HG02588 (cell line): ENCODE measurements around the gene ESRP2.

Source experiments
- ATAC-seq: cut with Tn5 transposase; IDR thresholded peaks from one replicate; pipeline ENCODE4 v1.9.1; 2021; ENCODE audit warnings: mild to moderate bottlenecking, moderate library complexity; ENCODE audit not compliant: unreplicated experiment

The ESRP2 gene

DNA sequence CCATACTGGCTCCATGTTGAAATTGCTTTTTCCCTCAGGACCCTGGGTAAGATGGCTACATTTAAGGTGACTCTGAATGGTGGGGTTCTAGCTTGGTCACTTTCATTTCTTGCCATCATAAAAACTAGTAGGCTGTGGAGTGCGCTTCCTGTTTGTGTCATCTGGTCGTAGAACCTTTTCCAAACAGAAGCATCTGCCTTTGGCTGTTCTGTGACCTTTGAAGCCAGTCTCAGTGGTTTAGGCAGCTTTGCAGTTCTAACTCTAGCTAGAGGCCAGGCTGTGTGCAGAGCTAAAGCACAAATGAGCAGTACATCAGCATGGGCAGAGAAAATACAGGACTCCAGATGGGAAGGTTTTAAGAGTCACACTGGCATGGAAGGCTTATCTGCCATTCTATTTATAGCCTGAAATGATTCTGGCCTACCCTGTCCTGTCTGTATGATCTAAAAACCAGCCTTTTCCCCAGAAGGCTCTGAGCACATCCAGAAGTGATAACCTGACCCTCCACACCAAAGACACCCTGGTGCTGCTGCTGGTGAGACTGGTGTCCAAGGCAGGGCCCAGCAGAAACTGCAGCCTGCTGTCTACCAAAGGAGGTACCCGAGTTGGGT lies 8.6 kb downstream of the ESRP2 start:
- no peak for ATAC-seq

DNA sequence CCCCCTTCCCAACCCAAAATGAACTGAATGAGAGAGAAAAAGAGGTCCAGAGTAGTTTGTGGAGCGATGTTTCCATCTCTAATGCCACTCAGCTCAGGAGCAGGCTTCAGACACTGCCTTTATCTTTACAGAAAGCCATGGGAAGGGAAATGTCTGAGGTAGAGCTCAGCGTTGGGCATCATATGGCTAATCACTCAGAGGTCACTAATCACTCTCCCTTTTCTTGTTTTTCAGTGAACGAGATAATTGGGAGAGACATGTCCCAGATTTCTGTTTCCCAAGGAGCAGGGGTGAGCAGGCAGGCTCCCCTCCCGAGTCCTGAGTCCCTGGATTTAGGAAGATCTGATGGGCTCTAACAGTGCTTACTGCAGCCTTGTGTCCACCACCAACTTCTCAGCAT lies 9.8 kb downstream of the ESRP2 start:
- ATAC-seq: no peak

- ATAC-seq: no peak
These were observed 12.9 kb downstream of the ESRP2 start for GRCh38 chr16:68223072-68223471.

GRCh38 chr16:68219725-68220351 lies 16.1 kb downstream of the ESRP2 start:
- ATAC-seq: no peak

DNA sequence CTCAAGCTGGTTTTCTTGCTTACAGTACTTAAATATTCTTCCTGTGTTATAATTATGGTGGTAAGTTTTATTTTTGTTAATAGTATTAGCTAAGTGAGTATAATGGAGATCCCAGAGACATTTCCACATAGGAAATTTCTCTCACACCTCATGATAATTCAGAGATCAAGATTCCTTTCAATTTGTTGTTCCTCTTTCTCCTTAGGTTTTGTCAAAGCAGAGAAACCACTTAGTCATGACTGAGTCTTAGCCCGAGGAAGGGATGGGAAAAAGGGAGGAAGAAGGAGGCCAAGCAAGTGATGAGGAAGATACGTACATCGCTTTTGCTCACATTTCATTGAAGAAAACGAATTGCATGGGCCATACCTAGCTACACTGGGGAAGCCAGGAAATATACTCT lies 18.4 kb downstream of the ESRP2 start:
- ATAC-seq: no peak

DNA sequence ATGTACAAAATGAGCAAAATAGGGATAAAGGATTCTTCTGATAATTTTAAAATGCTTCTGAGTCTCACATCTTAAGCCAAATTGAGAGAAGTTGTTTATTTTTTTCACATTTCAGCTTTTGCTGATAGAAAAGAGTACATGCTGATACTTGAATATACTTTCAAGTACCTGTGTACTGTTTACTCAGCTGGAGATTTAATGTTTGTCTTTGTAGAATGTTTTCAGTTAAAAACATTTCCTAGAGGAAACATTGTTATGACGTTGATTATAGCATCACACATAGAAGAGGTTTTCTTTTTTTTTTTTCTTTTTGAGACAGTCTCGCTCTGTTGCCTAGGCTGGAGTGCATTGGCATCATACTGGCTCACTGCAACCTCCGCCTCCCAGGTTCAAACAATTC lies 19.7 kb downstream of the ESRP2 start:
- ATAC-seq: no peak

DNA sequence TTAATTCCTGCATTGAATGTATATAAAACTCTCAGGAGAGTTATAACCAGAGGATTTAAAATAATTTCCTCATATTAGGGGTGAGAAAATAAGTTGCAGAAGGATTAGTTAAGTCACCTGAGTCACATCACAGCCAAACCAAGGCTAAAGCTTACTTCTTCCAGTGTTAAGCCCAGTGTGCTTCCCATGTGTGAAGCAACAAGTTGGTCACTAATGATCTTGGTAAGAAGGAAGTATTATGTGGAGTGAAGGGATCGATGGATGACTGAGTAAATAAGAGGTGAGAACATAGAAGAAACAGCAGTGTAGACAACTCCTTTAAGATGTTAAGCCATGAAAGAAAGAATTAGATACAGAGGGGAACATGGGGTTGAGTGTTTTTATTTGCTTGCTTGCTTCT lies 20.6 kb downstream of the ESRP2 start:
- no peak for ATAC-seq

GRCh38 chr16:68214726-68215125 lies 21.2 kb downstream of the ESRP2 start:
- no peak for ATAC-seq

- no peak for ATAC-seq
These were observed 29.7 kb downstream of the ESRP2 start for GRCh38 chr16:68206245-68206644.

GRCh38 chr16:68202091-68202519 lies 33.8 kb downstream of the ESRP2 start:
- no peak for ATAC-seq

- ATAC-seq: no peak
These were observed 35.7 kb downstream of the ESRP2 start for GRCh38 chr16:68200088-68200783.

GRCh38 chr16:68197250-68197649 lies 38.7 kb downstream of the ESRP2 start:
- no peak for ATAC-seq

DNA sequence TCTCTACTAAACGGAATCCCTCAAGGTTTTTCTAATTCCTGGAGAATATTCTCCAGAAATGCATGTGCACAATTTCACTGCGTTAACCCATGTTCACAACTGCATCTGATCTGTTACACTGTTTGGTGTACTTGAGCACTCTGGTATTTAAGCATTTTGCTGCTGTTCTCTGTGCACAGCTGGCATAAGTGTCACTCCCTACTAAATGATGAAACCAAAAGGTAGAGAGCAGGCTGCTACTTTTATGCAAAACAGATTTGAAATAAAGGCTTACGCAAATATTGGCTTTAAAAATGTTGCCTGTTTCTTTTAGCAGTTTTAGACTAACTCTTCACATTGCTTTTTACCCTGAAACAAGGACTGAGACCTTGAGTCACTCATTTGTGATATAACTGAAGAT lies 41.7 kb downstream of the ESRP2 start:
- no peak for ATAC-seq

DNA sequence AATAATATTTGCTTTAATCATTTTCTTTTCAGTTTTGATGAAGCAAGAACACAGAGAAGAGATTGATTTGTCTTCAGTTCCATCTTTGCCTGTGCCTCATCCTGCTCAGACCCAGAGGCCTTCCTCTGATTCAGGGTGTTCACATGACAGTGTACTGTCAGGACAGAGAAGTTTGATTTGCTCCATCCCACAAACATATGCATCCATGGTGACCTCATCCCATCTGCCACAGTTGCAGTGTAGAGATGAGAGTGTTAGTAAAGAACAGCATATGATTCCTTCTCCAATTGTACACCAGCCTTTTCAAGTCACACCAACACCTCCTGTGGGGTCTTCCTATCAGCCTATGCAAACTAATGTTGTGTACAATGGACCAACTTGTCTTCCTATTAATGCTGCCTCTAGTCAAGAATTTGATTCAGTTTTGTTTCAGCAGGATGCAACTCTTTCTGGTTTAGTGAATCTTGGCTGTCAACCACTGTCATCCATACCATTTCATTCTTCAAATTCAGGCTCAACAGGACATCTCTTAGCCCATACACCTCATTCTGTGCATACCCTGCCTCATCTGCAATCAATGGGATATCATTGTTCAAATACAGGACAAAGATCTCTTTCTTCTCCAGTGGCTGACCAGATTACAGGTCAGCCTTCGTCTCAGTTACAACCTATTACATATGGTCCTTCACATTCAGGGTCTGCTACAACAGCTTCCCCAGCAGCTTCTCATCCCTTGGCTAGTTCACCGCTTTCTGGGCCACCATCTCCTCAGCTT lies 45.0 kb downstream of the ESRP2 start:
- no peak for ATAC-seq

- ATAC-seq: no peak
These were observed 45.8 kb downstream of the ESRP2 start for GRCh38 chr16:68190081-68190480.

- ATAC-seq: no peak
These were observed 47.8 kb downstream of the ESRP2 start for GRCh38 chr16:68188170-68188569.

GRCh38 chr16:68187505-68187904 lies 48.4 kb downstream of the ESRP2 start:
- no peak for ATAC-seq

DNA sequence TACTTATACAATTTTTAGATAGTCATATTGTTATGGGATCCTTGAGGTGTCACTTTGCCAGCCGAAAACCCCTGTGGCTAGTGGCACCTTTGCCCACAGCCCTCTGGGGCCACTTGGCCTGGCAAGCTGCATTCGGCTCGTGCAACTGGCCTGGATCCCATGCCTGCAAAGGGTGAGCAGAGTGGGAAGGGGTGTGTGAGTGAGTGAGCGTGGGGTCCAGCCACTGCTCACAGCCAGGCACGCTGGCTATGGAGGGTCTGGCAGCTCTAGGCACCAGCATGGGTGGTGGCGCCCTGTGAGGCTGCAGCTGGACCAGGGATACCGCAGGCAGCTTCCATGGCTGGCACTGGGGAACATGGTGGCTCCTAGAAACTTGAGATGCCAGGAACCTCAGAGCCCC lies 49.0 kb downstream of the ESRP2 start:
- ATAC-seq: no peak

DNA sequence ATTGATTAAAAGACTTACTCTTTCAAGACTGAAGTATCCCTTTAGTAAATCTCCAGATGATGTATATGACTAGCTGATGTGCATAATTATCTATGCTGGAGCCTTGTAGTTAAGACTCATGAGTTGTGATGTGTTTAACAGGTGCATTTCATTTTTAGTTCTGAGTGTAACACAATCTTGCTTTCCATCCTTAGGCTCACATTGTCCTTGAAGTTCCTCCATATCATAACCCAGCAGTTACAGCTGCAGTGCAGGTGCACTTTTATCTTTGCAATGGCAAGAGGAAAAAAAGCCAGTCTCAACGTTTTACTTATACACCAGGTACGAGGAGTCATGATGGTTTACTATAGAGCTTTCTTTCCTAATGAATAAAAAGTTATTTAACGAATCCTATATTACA lies 52.9 kb downstream of the ESRP2 start:
- no peak for ATAC-seq

DNA sequence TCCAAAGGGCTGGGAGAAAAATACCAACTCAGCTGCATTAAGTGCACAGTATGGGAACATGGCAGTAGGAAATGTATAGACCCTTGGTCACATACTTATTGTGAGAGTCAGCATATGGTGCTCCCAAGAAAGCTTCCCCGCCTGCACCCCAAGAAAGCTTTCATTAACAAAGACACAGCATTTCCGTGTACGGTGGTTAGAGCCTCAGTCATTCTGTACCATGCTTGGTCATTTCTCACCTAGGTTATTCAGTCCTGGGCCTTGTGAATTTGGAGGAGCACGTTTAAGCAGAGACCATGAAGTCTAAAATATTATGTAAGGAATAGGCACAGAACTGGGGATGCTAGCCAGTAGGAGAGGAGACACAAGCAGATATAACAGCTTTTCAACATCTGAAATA lies 56.1 kb downstream of the ESRP2 start:
- no peak for ATAC-seq

DNA sequence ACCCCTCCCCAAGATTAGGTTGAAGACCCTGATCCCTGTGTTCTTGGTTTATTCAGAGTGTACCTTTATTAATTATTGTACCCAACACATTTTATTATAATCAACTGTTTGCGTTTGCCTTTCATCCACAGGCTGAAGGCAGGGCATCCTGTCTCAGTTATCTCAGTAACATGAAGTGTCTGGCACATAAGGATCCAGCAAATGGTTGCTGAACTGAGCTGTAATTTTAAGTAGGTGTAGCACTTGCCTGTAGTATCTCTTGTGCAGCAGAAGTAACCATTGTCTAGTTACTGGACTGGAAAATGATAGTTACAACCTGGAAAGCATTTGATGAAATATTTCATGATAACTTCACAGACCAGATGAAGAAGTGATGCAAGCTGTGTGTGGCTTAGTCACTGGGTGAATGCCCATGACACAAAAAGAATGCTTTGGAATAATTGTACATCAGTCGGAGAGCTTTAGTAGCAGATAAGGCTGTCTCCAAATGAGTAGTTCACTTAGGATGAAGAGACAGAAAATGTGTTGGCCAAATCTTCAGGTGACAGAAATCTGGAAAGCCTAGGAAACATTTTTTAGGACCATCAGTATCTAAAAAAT lies 56.6 kb downstream of the ESRP2 start:
- ATAC-seq: no peak
